Activated naive CD8-positive, alpha-beta T cell treated with anti-CD3 and anti-CD28 coated beads, Interleukin-2, amount 50 U/mL, for 24 hours (primary cell): ENCODE results near the gene PERP.
"Not testable (repeated sequence)": the region's sequence is repeated elsewhere in the genome, so short reads cannot be mapped to it uniquely, and the experiment has no call there.

ENCODE experiments used
- ATAC-seq: fragments of 150-1000 bp; cut with Tn5 transposase; one replicate; pipeline ENCODE4 v1.10.0; 2021
- DNase-seq: peaks from one replicate; pipeline ENCODE4 v3.0.0; 2021
- H3K27ac Mint-ChIP-seq: one replicate; pipeline ENCODE4 v1.8.0; 2021; ENCODE audit warnings: mild to moderate bottlenecking, mixed read lengths
- H3K27me3 Mint-ChIP-seq: one replicate; pipeline ENCODE4 v1.8.0; 2021; ENCODE audit warnings: mixed read lengths
- H3K36me3 Mint-ChIP-seq: one replicate; pipeline ENCODE4 v1.8.0; 2021; ENCODE audit warnings: low read depth, mixed read lengths
- H3K4me1 Mint-ChIP-seq: one replicate; pipeline ENCODE4 v1.8.0; 2021; ENCODE audit warnings: mixed read lengths
- H3K4me3 Mint-ChIP-seq: one replicate; pipeline ENCODE4 v1.8.0; 2021; ENCODE audit warnings: mild to moderate bottlenecking, moderate library complexity, mixed read lengths
- H3K9me3 Mint-ChIP-seq: one replicate; pipeline ENCODE4 v1.8.0; 2021; ENCODE audit warnings: mixed read lengths

PERP gene

DNA sequence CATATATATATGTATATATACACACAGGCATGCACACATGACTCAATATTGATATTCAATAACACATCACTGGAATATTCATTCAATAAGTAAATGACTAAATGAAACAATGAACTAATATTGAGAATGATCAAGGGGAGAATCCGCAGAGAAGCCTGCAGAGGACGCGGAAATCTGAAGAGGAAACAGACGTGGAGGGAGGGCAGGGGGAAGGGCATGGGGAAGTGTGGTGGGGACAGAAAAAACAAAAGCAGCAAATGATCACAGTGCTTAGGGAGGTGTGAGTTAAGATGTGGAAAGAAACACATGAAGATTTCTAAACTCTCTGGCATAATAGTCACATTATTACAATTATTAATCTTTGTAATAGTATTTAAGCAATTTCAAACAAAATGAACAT lies 14.5 kb downstream of the PERP start:
- peaks cover under 1% of the 10 kb centered on the region for H3K9me3 Mint-ChIP-seq
- DNase-seq (no peak), ATAC-seq (no peak)
- H3K36me3 Mint-ChIP-seq, result peaks cover 6% of the 10 kb centered on the region
- no peak overlapping the region for H3K4me3 Mint-ChIP-seq
- H3K4me1 Mint-ChIP-seq, result no peaks in the 10 kb centered on the region
- H3K27me3 Mint-ChIP-seq, result peaks cover 19% of the 10 kb centered on the region
- H3K27ac Mint-ChIP-seq, result no peak overlapping the region

- no peaks in the 10 kb centered on the region for H3K4me1 Mint-ChIP-seq
- ATAC-seq (no peak), DNase-seq (no peak)
- H3K27ac Mint-ChIP-seq, result no peak overlapping the region
- no peaks in the 10 kb centered on the region for H3K36me3 Mint-ChIP-seq
- H3K9me3 Mint-ChIP-seq, result no peaks in the 10 kb centered on the region
- no peak overlapping the region for H3K4me3 Mint-ChIP-seq
- H3K27me3 Mint-ChIP-seq, result peaks cover 16% of the 10 kb centered on the region
Observed at GRCh38 chr6:138089325-138089724, 17.9 kb downstream of the PERP start.

DNA sequence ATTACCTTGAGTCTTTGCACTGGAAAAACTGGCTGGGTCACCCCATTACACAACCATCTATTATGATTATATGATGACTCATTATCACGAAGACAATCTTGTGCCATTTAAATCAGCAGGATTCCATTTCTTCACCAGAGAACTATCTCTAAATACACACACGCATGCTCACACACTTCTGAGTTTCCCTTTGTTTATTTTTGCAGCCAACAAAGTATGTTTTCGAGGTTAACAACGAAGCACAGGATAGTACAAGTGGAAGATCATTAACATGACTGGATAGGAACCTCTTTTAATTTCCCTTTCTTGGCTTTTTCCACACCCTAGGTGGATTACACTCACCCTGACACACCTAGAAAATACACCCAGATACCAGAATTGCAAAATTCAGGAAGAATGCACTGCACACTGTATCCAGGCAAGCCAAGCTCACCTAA lies 18.9 kb downstream of the PERP start:
- ATAC-seq, result no peak
- no peak for DNase-seq
- H3K27me3 Mint-ChIP-seq, result peaks cover 16% of the 10 kb centered on the region

GRCh38 chr6:138087593-138088325 lies 19.5 kb downstream of the PERP start:
- Mint-ChIP-seq H3K27ac (no peak overlapping the region), H3K4me1 (no peaks in the 10 kb centered on the region), H3K27me3 (peaks cover 16% of the 10 kb centered on the region), H3K4me3 (no peak overlapping the region), H3K36me3 (no peaks in the 10 kb centered on the region), H3K9me3 (no peaks in the 10 kb centered on the region)
- no peak for DNase-seq
- ATAC-seq, result no peak

More for the DNA sequence above, 18.9 kb downstream of the PERP start:
- no peak overlapping the region for H3K4me3 Mint-ChIP-seq
- no peak overlapping the region for H3K27ac Mint-ChIP-seq
- H3K4me1 Mint-ChIP-seq, result no peaks in the 10 kb centered on the region
- no peaks in the 10 kb centered on the region for H3K36me3 Mint-ChIP-seq
- H3K9me3 Mint-ChIP-seq, result no peaks in the 10 kb centered on the region

DNA sequence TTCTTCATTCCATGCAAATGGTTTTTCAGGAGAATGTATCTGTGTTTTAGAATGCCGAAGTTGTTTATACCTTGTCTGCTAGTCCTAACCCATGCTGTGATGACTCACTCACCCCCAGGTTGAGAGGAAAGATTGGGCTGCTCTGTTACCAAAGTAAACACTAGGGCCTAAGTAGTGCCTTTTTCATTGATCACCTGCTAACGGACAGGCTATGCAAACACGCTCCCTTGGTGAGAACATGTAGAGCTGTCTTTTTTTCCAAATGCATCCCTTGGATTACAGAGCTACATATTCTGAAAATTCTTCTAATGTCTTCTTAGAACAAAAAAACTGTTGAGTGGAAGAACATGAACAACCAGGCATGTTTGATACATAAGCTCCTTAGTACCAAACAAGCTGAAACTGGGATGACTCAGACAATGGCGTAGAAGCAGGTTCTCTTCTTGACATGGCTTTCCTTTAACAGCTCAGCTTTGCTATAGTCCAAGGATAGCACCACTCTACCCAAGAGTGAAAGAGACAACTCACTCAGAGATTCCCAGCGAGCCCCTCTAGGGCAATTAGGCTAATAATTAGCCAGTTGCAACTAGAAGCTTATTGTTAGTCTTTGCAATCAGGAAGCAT lies 20.5 kb downstream of the PERP start:
- ATAC-seq (no peak), DNase-seq (no peak)
- Mint-ChIP-seq H3K27ac (no peak overlapping the region), H3K27me3 (peaks cover 16% of the 10 kb centered on the region), H3K36me3 (no peaks in the 10 kb centered on the region), H3K4me3 (no peak overlapping the region), H3K4me1 (no peaks in the 10 kb centered on the region), H3K9me3 (no peaks in the 10 kb centered on the region)

DNA sequence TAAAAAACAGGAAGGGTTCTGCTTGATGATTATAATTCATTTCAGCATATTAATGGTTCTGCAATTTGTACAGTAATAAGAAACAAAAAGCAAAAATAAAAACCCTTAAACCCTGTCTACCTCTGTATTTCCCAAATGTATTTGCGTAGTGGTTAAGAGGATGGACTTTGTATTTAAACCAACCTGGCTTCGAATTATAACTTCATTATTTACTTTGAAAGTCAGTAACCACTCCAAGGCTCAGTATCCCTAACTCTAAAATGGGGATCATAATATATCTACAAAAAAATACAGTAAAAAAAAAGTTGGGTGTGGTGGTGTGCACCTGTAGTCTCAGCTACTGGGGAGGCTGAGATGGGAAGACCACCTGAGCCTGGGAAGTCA lies 21.4 kb downstream of the PERP start:
- Mint-ChIP-seq H3K36me3 (no peaks in the 10 kb centered on the region), H3K4me3 (no peak overlapping the region), H3K27ac (no peak overlapping the region), H3K9me3 (no peaks in the 10 kb centered on the region), H3K4me1 (no peaks in the 10 kb centered on the region), H3K27me3 (peaks cover 18% of the 10 kb centered on the region)
- DNase-seq (no peak), ATAC-seq (no peak)

DNA sequence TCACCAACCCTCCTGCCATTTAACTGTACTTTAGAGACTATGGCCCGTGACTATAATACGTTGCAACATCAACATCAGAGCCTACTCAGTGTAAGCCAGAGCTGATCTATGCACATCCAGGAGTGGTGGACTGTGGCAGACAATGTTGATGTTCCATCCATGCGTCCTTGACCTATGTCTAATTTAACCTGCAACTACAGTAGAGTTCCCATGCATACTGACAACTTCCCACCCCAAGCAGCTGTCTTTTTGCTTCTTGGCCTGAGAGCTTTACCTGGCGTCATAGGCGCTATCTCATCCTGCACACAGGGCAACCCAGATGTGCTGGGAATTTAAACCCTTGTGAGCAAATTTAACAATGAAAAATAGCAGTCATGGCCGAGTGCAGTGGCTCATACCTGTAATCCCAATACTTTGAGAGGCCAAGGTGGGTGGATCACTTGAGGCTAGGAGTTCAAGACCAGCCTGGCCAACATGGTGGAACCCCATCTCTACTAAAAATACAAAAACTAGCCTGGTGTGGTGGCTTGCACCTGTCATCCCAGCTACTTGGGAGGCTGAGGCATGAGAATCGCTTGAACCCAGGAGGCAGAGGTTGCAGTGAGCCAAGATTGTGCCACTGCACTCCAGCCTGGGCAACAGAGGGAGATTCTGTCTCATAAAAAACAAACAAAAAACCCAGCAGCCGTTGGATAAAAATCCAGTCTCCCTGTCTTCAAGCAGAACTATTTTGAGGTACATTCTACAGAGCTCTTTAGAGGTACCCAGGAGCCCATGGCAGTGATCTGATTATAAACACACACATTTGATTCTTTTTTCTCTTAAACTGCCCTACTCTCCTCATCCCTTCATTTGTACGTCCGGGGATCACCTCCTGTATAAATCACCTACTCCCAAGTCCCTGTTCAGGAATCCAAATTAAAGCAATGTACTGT lies 22.0 kb downstream of the PERP start:
- Mint-ChIP-seq H3K36me3 (no peaks in the 10 kb centered on the region), H3K27me3 (peaks cover 17% of the 10 kb centered on the region), H3K4me3 (no peak overlapping the region), H3K4me1 (no peaks in the 10 kb centered on the region), H3K9me3 (no peaks in the 10 kb centered on the region), H3K27ac (no peak overlapping the region)
- ATAC-seq (no peak), DNase-seq (no peak)

DNA sequence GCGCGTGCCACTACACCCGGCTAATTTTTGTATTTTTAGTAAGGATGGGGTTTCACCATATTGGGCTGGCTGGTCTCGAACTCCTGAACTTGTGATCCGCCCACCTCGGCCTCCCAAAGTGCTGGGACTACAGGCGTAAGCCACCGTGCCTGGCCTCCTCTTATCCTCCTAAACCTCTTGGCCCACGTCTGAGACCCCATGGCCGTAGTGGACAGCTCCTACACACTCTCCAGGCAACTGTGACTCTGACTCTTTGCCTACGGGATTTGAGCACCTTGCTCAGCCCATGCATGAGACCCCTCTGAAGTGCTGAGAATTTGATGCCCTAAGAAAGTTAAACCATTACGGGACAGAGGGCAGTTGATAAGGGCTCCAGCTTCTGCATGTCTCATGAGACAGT lies 25.0 kb downstream of the PERP start:
- Mint-ChIP-seq H3K4me1 (no peaks in the 10 kb centered on the region), H3K4me3 (no peak overlapping the region), H3K27me3 (peaks cover 21% of the 10 kb centered on the region), H3K9me3 (no peaks in the 10 kb centered on the region), H3K27ac (no peak overlapping the region), H3K36me3 (no peaks in the 10 kb centered on the region)
- ATAC-seq (no peak), DNase-seq (no peak)

GRCh38 chr6:138079556-138079955 lies 27.7 kb downstream of the PERP start:
- H3K4me1 Mint-ChIP-seq, ATAC-seq, H3K36me3 Mint-ChIP-seq, DNase-seq, H3K27ac Mint-ChIP-seq, H3K9me3 Mint-ChIP-seq, H3K4me3 Mint-ChIP-seq: not testable (repeated sequence)
- peaks cover 33% of the 10 kb centered on the region for H3K27me3 Mint-ChIP-seq

GRCh38 chr6:138078491-138078890 lies 28.7 kb downstream of the PERP start:
- Mint-ChIP-seq H3K4me1 (no peaks in the 10 kb centered on the region), H3K36me3 (no peaks in the 10 kb centered on the region), H3K4me3 (no peak overlapping the region), H3K27ac (no peak overlapping the region), H3K27me3 (peaks cover 36% of the 10 kb centered on the region), H3K9me3 (peaks cover 9% of the 10 kb centered on the region)
- DNase-seq, result no peak
- no peak for ATAC-seq

GRCh38 chr6:138073264-138073663 lies 34.0 kb downstream of the PERP start:
- no peak for DNase-seq
- peaks cover 10% of the 10 kb centered on the region for H3K9me3 Mint-ChIP-seq
- ATAC-seq, result no peak
- H3K4me3 Mint-ChIP-seq, result no peak overlapping the region
- H3K27ac Mint-ChIP-seq, result no peak overlapping the region
- H3K27me3 Mint-ChIP-seq, result peaks cover 23% of the 10 kb centered on the region
- H3K36me3 Mint-ChIP-seq, result no peaks in the 10 kb centered on the region
- H3K4me1 Mint-ChIP-seq, result no peaks in the 10 kb centered on the region

DNA sequence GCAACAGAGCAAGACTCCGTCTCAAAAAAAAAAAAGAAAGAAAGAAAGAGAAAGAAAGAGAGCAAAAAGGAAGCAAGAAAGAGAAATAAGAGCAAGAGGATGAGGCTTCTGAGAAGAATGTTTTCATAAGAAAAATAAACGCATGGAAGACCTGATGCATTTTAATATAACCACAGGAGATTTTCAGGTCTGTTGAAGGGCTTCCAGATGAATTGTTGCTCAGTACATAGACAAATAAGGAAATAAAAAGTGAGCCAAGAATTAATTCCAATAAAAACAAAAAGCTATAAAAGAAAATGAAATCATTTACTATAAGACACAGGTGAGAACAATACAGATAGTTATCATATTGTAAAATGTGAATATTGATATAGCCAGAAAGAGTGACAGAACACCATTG lies 43.5 kb downstream of the PERP start:
- no peak overlapping the region for H3K4me3 Mint-ChIP-seq
- peaks cover 12% of the 10 kb centered on the region for H3K27me3 Mint-ChIP-seq
- DNase-seq, result no peak
- no peak for ATAC-seq
- no peaks in the 10 kb centered on the region for H3K9me3 Mint-ChIP-seq
- no peaks in the 10 kb centered on the region for H3K4me1 Mint-ChIP-seq
- no peak overlapping the region for H3K27ac Mint-ChIP-seq
- H3K36me3 Mint-ChIP-seq, result no peaks in the 10 kb centered on the region

DNA sequence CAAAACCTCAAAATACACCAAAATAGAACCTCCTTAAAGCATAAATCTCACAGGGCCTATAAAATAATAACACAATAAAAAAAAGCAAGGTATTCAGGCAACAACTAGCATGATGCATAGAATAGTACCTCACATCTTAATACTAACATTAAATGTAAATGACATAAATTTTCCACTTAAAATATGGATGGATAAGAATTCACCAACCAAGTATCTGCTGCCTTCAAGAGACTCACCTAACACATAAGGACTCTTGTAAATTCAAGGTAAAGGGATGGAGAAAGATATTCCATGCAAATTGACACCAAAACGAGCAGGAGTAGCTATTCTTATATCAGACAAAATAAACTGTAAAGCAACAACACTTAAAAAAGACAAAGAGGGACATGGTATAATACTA lies 52.2 kb downstream of the PERP start:
- H3K27me3 Mint-ChIP-seq, result peaks cover 49% of the 10 kb centered on the region
- H3K36me3 Mint-ChIP-seq, result no peaks in the 10 kb centered on the region

DNA sequence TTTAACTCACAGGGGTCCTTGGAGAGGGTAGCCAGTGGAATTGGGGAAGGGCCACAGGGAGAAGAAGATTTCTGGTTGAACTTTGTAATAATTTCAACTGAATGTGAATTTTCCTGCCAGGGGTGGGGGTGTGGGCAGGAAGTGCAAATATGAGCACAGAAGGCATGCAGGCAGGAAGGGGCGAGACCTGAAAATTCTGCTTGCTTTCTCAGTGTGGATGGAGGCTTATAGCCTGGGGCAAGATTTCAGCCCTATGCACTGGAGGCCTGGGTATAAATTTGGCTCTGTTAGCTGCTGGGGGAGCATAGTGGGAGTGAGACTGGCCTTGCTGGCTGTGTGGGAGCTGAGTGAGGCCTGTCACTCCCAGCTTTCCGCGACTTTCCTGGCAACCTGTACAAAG lies 54.4 kb downstream of the PERP start:
- Mint-ChIP-seq H3K27ac (no peak overlapping the region), H3K4me1 (no peaks in the 10 kb centered on the region), H3K4me3 (no peak overlapping the region), H3K36me3 (no peaks in the 10 kb centered on the region), H3K27me3 (peaks cover 41% of the 10 kb centered on the region), H3K9me3 (peaks cover 8% of the 10 kb centered on the region)
- DNase-seq, result no peak
- ATAC-seq, result no peak

More for the DNA sequence above, 52.2 kb downstream of the PERP start:
- H3K4me3 Mint-ChIP-seq, result no peak overlapping the region
- ATAC-seq (no peak), DNase-seq (no peak)
- peaks cover 9% of the 10 kb centered on the region for H3K9me3 Mint-ChIP-seq
- H3K4me1 Mint-ChIP-seq, result no peaks in the 10 kb centered on the region
- no peak overlapping the region for H3K27ac Mint-ChIP-seq

DNA sequence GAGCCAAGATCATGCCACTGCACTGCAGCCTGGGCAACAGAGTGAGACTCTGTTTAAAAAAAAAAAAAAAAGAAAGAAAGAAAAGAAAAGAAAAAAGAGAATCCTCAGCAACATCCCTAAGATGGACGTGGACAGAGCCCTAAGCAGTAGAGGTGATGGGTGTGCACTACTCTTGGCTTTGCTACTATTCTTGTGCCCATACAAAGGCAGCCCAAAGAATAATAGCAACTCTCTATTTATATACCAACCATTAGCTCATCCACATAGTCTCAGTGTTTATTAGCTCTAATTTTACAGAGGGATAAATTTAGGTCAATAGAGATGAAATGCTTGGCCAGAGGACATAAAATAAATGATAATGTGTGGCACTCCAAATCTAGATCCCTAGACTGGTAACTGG lies 62.2 kb downstream of the PERP start:
- H3K36me3 Mint-ChIP-seq, result no peaks in the 10 kb centered on the region
- H3K4me3 Mint-ChIP-seq, result no peak overlapping the region
- H3K27ac Mint-ChIP-seq, result no peak overlapping the region
- no peaks in the 10 kb centered on the region for H3K9me3 Mint-ChIP-seq
- H3K27me3 Mint-ChIP-seq, result peaks cover 11% of the 10 kb centered on the region
- H3K4me1 Mint-ChIP-seq, result no peaks in the 10 kb centered on the region
- ATAC-seq (no peak), DNase-seq (no peak)
